H54 (cell line): Measurements from ENCODE around the gene NOP10.
"Not testable (repeated sequence)": the region's sequence is repeated elsewhere in the genome, so short reads cannot be mapped to it uniquely, and the experiment has no call there.

Source experiments
- DNase-seq: peaks from one replicate; pipeline ENCODE4 v3.0.0; 2011; ENCODE audit warnings: low spot score, mixed read lengths; ENCODE audit not compliant: insufficient read length
- FAIRE-seq: peaks from 3 replicates; lab custom pipeline; 2011; peaks lifted over from hg19 to GRCh38; lab: Jason Lieb, UNC
- POLR2A ChIP-seq: IDR thresholded peaks from 2 replicates; pipeline ENCODE4 v1.6.1; 2011; ENCODE audit warnings: low read depth, mild to moderate bottlenecking, low read length

Gene NOP10

DNA sequence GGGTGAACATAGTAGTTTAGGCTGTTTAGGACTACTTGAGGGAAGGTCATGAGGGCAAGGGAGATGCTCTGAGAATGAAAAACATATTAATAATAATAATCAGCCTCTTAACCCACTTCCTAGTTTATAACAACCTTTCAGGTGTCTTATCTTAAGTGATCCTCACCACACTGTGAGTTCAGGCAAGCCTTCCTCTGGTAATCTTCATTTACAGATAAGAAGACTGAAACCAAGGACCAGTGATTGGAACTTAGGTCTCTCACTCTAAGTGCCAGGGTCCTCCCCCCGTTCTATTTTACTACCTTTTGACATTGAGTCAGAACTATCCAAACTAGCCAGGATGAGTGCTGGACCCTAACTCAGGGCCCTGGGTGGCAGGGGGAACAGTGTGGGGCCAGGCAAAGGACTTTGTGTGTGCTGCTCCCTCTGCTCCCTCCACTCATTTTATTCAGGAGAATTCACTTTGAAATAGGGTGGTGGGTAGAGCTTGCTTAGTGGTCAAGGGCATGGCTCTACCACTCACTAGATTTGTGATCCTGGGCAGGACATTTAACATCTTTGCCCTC, 5.9 kb upstream of the NOP10 start:
- DNase-seq (no peak), FAIRE-seq (no peak)

DNA sequence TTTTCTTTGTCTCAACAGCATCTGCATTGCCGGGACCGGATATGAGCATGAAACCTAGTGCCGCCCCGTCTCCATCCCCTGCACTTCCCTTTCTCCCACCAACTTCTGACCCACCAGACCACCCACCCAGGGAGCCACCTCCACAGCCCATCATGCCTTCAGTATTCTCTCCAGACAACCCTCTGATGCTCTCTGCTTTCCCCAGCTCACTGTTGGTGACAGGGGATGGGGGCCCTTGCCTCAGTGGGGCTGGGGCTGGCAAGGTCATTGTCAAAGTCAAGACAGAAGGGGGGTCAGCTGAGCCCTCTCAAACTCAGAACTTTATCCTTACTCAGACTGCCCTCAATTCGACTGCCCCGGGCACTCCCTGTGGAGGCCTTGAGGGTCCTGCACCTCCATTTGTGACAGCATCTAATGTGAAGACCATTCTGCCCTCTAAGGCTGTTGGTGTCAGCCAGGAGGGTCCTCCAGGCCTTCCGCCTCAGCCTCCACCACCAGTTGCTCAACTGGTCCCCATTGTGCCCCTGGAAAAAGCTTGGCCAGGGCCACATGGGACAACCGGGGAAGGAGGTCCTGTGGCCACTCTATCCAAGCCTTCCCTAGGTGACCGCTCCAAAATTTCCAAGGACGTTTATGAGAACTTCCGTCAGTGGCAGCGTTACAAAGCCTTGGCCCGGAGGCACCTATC, 5.2 kb upstream of the NOP10 start:
- no peak for FAIRE-seq
- TF ChIP-seq POLR2A, result no peak
- no peak for DNase-seq

More for the DNA sequence above, 5.9 kb upstream of the NOP10 start:
- no peak for TF ChIP-seq POLR2A

DNA sequence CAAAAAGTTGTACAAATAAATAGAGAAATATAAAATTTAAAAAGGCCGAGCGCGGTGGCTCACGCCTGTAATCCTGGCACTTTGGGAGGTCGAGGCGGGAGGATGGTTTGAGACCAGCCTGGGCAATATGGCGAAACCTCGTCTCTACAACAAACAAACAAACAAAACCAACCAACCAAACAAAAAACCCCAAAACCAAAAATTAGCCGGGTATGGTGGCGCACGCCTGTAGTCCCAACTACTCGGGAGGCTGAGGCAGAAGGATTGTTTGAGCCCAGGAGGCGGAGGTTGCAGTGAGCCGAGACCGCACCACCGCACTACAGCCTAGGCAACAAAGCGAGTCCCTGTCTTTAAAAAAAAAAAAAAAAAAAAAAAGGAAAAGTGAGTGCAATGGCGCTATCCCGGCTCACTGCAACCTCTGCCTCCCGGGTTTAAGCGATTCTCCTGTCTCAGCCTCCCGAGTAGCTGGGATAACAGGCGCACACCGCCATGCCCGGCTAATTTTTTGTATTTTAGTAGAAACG, 661 bp downstream of the NOP10 start:
- not testable (repeated sequence) for FAIRE-seq, DNase-seq

DNA sequence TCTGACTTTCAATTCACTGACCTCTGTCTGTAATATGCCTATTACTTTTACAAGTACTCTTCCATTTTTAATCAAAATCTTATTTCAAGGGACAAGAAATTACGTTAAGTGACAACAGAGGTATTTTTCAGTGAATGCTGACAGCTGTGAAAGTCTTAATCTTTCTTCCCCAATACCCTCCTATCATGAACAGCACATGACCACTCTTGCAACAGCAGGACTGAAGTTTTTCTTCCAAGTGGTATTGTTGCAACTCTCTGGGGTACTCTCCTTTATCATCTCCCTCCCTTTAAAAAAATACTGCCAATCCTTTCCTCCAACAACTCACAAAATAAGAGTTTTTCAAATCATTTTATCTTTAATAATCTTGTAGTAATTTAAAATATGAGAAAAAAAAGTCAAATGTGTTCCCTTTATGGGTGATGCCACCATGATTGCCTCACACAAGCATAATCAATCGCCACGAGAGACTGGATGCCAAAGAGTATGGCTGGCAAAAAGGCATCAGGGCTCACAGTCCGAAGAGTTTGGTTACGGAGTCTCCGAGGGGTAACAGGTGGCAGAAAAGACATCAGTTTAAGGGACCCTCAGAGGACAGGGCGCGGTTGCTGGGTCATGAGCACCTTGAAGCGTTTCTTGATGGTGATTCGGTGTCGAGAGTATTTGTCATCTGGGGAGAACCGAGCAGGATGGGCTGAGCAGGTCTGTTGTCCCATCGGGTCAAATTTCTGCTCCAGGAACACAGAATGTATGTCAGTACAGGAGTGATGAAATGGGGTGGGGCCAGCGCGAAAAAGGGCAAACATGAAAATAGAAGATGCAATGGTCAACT, 1.3 kb downstream of the NOP10 start:
- no peak for TF ChIP-seq POLR2A
- no peak for FAIRE-seq
- no peak for DNase-seq

DNA sequence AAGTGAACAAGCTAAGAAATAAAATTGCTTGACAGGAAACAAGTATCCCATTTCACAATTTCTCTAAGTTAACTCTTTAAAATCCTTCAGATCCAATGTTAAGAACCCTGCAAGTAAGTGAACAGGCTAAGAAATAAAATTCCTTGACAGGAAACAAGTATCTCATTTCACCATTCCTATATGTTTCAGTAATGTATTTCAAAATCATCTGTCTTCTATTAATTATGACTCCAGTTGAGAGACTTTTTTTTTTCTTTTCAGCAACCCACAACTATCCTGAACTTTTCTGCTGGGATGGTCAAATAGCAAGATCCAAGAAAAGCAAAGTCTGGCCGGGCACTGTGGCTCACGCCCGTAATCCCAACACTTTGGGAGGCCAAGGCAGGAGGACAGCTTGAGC, 3.0 kb downstream of the NOP10 start:
- no peak for TF ChIP-seq POLR2A
- DNase-seq, result no peak
- FAIRE-seq, result no peak

DNA sequence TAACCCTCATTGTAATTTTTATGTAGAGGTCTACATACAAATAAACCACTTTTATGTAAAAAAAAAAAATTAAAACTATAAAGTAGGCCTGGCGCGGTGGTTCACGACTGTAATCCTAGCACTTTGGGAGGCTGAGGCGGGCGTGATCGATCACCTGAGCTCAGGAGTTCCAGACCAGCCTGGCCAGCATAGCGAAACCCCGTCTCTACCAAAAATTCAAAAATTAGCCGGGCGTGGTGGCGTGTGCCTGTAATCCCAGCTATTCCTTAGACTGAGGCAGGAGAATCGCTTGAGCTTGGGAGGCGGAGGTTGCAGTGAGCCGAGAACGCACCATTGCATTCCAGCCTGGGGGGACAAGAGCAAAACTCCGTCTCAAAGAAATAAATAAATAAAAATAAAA, 4.6 kb downstream of the NOP10 start:
- no peak for DNase-seq
- FAIRE-seq, result no peak
- TF ChIP-seq POLR2A, result no peak

DNA sequence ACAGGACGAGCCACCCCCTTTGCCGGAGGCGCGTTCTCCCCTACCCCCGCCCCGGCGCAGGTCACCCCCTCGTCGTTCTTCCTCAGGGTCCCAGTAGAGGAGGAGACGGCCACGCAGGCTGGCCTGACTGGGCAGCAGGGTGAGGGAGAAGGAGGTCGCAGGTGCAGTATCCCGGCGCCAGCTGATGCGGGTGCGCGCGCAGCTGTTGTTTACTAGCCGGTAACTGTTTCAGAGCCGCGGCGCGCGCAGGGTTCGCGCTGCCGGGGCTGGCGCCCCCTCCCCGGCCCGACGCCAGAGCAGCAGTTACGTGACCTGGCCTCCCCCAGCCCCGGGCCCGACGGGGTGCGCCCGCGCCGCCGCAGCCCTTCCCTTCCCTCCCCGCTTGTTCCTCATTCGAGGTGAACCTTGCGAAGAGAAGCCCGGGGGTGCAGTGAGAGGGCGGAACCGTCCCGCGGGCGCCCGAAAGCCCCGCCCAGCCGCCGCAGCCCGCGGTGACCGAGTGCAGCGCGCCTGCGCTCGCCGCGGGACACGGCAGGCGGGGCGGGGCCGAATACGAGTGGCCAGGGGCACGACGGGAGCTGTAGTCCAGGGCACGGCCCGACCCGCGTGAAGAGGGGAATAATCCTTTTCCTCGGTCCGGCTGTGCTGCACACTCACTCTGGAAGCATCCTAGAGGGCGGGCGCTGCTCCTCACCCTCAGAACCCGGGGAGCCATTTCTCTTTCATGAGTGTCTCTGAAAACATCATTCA, 5.2 kb downstream of the NOP10 start, which contains the start of gene SLC12A6:
SLC12A6 (minus strand) TSS at position 225 of the 750 bp plus-strand sequence. CDS start 1,101 bp downstream, outside the sequence.
- FAIRE-seq (peak; percentile 84), DNase-seq (peak; percentile 91)
- peak; percentile 40; the same call in 1 of the 2 replicates for TF ChIP-seq POLR2A

DNA sequence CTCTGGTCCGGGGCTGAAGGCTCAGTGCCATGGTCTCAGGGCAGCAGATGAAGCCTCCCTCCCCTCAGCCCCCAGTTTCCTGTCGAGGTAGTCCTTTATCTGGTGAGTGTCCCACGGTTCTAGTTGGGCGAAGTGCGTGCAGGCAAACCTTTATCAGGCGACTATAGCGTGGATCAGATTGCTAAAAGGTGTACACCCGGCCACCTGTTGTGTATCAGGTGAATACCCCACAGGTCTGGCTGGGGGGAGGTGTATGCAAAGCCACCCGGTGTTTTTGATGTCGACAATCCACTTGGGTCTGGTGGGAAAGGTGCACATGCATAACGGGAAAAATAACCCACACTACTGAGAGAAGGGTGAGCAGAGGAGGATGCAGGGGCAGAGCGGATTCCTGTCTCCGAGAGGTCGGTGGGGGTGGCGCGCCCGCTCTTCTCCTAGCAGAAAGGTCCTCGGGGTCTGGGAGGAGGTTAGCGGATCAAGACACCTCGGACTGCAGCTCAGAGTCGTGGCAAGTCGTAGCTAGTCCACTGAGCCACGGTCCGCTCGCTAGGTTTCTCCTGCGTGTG, 5.9 kb downstream of the NOP10 start:
- no peak for TF ChIP-seq POLR2A
- DNase-seq, result no peak
- no peak for FAIRE-seq

DNA sequence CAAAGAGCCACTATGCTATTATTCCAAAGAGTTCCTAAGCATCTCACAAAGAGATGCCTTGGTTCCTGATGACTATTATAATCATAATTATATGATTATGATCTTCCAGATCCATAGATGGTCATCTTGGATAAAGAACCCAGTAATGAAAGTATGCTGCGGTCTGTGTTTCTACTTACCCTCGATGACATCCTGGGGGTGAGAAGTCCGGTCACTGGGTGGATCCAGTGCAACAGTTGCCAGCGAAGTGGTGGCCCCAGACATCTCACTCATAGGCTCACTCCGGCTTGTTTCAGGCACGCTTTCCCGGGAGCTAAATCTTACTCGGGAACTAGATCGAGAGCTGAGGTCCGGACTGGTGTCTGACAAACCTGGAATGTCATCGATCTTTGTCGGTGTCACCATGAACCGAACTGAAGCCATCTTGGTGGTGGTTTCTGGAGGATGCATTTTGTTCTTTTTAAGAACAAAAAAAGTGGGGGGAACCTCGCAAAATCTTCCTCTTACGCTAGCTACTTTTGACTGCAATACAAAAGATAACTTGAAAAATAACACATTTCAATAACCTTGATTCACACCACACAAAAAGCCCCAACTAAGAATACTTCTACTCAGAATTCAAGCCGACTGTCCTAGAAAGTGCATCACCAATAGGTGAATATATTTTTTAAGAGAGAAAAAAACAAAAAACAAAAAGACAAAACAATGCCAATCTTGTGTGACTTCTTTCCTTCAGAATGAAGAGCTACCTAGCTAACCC, 6.5 kb downstream of the NOP10 start:
- TF ChIP-seq POLR2A, result no peak
- no peak for DNase-seq
- FAIRE-seq, result no peak

DNA sequence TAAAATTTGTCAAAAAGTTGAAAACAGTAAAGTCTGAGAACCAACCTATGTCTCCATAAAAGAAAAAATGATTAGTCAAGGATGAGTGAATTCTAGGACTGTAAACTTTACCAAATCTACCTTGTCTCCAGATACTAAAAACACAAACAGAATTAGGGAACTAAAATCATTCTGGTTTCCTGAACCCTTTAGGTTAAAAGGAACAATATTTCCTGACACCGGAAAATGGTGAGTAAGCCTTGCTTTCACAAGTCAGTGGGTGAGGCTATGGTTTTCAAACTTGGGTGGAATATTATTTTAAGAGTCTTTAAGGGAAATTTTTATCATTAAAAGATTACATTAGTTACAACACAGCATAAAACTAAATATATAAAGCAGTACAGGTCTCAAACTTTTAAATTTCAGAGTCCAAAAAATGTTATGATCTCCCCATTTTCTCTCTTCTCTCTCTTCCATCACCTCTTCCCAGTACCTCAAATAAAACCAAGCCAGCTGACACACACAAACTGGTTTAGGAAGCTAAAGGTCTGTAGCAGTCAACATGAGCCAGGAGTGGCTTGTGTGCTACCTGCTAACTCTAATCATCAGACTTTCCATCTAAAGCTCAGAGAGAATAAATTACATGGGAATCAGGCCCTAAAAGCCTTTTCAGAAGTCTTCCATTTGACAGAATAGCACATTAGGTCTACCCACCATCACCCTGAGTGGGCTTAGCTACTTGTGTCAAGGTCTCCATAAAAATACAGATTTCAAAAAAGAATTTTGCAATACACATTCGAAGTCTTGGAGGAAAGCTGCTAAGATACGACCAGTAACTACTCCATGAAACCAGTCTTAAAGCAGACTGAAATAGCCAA, 7.5 kb downstream of the NOP10 start:
- DNase-seq (no peak), FAIRE-seq (peak; percentile 70)
- TF ChIP-seq POLR2A, result no peak

DNA sequence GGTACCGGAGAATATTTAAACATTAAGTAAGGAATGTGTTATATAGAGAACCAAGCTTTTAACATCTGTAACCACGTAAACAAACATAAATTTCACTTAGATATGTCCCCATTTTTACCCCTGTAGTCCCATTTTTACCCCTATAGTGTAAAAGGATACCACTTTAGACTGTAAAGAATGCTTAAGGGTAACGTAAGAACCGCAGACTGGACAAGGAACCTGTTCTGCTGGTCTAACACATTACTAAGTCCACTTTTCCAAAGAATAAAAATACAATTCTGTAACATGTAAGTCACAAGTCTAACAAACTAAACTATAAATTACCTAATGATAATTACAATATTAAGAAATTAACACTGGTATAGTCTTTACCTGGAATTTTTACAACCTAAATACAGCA, 8.3 kb downstream of the NOP10 start:
- DNase-seq (no peak), FAIRE-seq (no peak)
- no peak for TF ChIP-seq POLR2A
